Thymus (tissue), 11 donors: Measurements from ENCODE around the gene HTR4. TPM values are rescaled to one million over a fixed set of nuclear protein-coding genes. Genes with fewer than 3 reads are reported as not detected.

ENCODE experiments used
- DNase-seq, 9 donors: peaks; one replicate each; pipeline ENCODE4 v3.0.0-alpha.2; 2013; ENCODE audit warnings: low spot score in 9 of 9, low read depth in 6 of 9, missing footprints in 1 of 9
- H3K27ac ChIP-seq, 2 donors: one replicate each; pipeline ENCODE4 v1.5.1; 2013; ENCODE audit warnings: control low read depth in 1 of 2, low read depth in 1 of 2, low read length in 1 of 2, mild to moderate bottlenecking in 1 of 2, moderate library complexity in 1 of 2
- H3K27me3 ChIP-seq, 2 donors: one replicate each; pipeline ENCODE4 v1.5.1; 2013; ENCODE audit warnings: low read length in 1 of 2; ENCODE audit not compliant: control insufficient read depth in 2 of 2, insufficient read depth in 1 of 2
- H3K36me3 ChIP-seq, 2 donors: one replicate each; pipeline ENCODE4 v1.5.1; 2013; ENCODE audit warnings: low read length in 1 of 2, mild to moderate bottlenecking in 1 of 2, moderate library complexity in 1 of 2; ENCODE audit not compliant: control insufficient read depth in 2 of 2, insufficient read depth in 2 of 2
- H3K4me1 ChIP-seq, 2 donors: one replicate each; pipeline ENCODE4 v1.5.1; 2013; ENCODE audit warnings: low read length in 2 of 2; ENCODE audit not compliant: control insufficient read depth in 2 of 2, insufficient read depth in 2 of 2
- H3K4me3 ChIP-seq, 2 donors: one replicate each; pipeline ENCODE4 v1.5.1; 2013; ENCODE audit warnings: low read length in 2 of 2, control low read depth in 1 of 2, mild to moderate bottlenecking in 1 of 2
- H3K9me3 ChIP-seq, 2 donors: one replicate each; pipeline ENCODE4 v1.5.1; 2013; ENCODE audit warnings: low read length in 1 of 2, mild to moderate bottlenecking in 1 of 2; ENCODE audit not compliant: control insufficient read depth in 2 of 2, insufficient read depth in 1 of 2
- WGBS: extraction: QIAGEN DNeasy Blood & Tissue Kit; methylation state at CpG from one replicate; pipeline ENCODE4 v1.1.7; 2013; 5-methylcytosine and 5-hydroxymethylcytosine counted together
- polyA plus RNA-seq: library from polyadenylated mRNA; stranded (reverse); fragments of 200-250 nt; gene quantifications from one replicate; pipeline ENCODE4 v1.2.3, GENCODE V29; 2013
- total RNA-seq: library from RNA; stranded (reverse); fragments of 120-200 nt; gene quantifications from one replicate; pipeline ENCODE4 v1.2.4, GENCODE V29; 2013
- donor health status: healthy.

Gene HTR4
- total and polyA plus RNA-seq, 2 donors: 0.05 TPM; not detected in 1

GRCh38 chr5:148511810-148512347, 142.4 kb downstream of the HTR4 start:
- H3K27ac ChIP-seq: no peak overlapping the region
- H3K36me3 ChIP-seq: no peaks in the 10 kb centered on the region
- no peaks in the 10 kb centered on the region for H3K9me3 ChIP-seq
- DNase-seq: no peak
- H3K4me1 ChIP-seq: no peaks in the 10 kb centered on the region
- 15% methylated on average over 1 of the region's 1 CpG for WGBS
- no peak overlapping the region for H3K4me3 ChIP-seq
- H3K27me3 ChIP-seq: no peaks in the 10 kb centered on the region

- H3K4me3 ChIP-seq: no peak overlapping the region
- H3K27me3 ChIP-seq: no peaks in the 10 kb centered on the region
- no peak overlapping the region for H3K27ac ChIP-seq
- no peaks in the 10 kb centered on the region for H3K9me3 ChIP-seq
- H3K4me1 ChIP-seq: no peaks in the 10 kb centered on the region
- DNase-seq: no peak
- 55% methylated on average over 2 of the region's 2 CpGs for WGBS
- H3K36me3 ChIP-seq: no peaks in the 10 kb centered on the region
Measured at GRCh38 chr5:148509893-148510292, 144.4 kb downstream of the HTR4 start.

GRCh38 chr5:148507648-148508047, 146.7 kb downstream of the HTR4 start:
- Histone ChIP-seq H3K4me3 (no peak overlapping the region), H3K27ac (no peak overlapping the region), H3K4me1 (no peaks in the 10 kb centered on the region), H3K27me3 (no peaks in the 10 kb centered on the region), H3K9me3 (no peaks in the 10 kb centered on the region), H3K36me3 (no peaks in the 10 kb centered on the region)
- DNase-seq: no peak
- 92% methylated on average over 3 of the region's 3 CpGs for whole genome bisulfite sequencing

GRCh38 chr5:148499452-148499851, 154.9 kb downstream of the HTR4 start:
- H3K9me3 ChIP-seq: no peaks in the 10 kb centered on the region
- no peaks in the 10 kb centered on the region for H3K36me3 ChIP-seq
- H3K27ac ChIP-seq: no peak overlapping the region
- WGBS: 92% methylated on average over 1 of the region's 1 CpG
- DNase-seq: no peak
- no peaks in the 10 kb centered on the region for H3K27me3 ChIP-seq
- no peak overlapping the region for H3K4me3 ChIP-seq
- no peaks in the 10 kb centered on the region for H3K4me1 ChIP-seq

- no peaks in the 10 kb centered on the region for H3K36me3 ChIP-seq
- no peak overlapping the region for H3K27ac ChIP-seq
Measured at GRCh38 chr5:148497757-148498156, 156.6 kb downstream of the HTR4 start.

GRCh38 chr5:148492351-148492750, 162.0 kb downstream of the HTR4 start:
- Histone ChIP-seq H3K9me3 (no peaks in the 10 kb centered on the region), H3K27ac (no peak overlapping the region), H3K36me3 (no peaks in the 10 kb centered on the region), H3K27me3 (peaks cover 0 to 8% of the 10 kb centered on the region in 2 donors), H3K4me1 (no peaks in the 10 kb centered on the region), H3K4me3 (no peak overlapping the region)
- DNase-seq: no peak
- WGBS: 93% methylated on average over 1 of the region's 1 CpG

More at GRCh38 chr5:148497757-148498156, 156.6 kb downstream of the HTR4 start:
- no peak for DNase-seq
- WGBS: 93% methylated on average over 1 of the region's 1 CpG
- H3K4me1 ChIP-seq: no peaks in the 10 kb centered on the region
- no peak overlapping the region for H3K4me3 ChIP-seq
- no peaks in the 10 kb centered on the region for H3K27me3 ChIP-seq
- no peaks in the 10 kb centered on the region for H3K9me3 ChIP-seq

- H3K36me3 ChIP-seq: no peaks in the 10 kb centered on the region
- H3K27me3 ChIP-seq: peaks cover 0 to 8% of the 10 kb centered on the region in 2 donors
- H3K27ac ChIP-seq: no peak overlapping the region
- H3K9me3 ChIP-seq: no peaks in the 10 kb centered on the region
- 85% methylated on average over 6 of the region's 6 CpGs for WGBS
- H3K4me1 ChIP-seq: no peaks in the 10 kb centered on the region
- DNase-seq: no peak
- H3K4me3 ChIP-seq: no peak overlapping the region
Measured at GRCh38 chr5:148491793-148492184, 162.5 kb downstream of the HTR4 start.

GRCh38 chr5:148491015-148491792, 163.1 kb downstream of the HTR4 start:
- 27% methylated on average over 10 of the region's 10 CpGs for WGBS
- no peaks in the 10 kb centered on the region for H3K4me1 ChIP-seq
- H3K27ac ChIP-seq: no peak overlapping the region
- H3K36me3 ChIP-seq: no peaks in the 10 kb centered on the region
- H3K9me3 ChIP-seq: no peaks in the 10 kb centered on the region
- H3K27me3 ChIP-seq: peaks cover 0 to 8% of the 10 kb centered on the region in 2 donors
- no peak overlapping the region for H3K4me3 ChIP-seq
- no peak for DNase-seq

- Histone ChIP-seq H3K27me3 (peaks cover 0 to 8% of the 10 kb centered on the region in 2 donors), H3K36me3 (no peaks in the 10 kb centered on the region), H3K9me3 (no peaks in the 10 kb centered on the region), H3K4me3 (no peak overlapping the region), H3K4me1 (no peaks in the 10 kb centered on the region), H3K27ac (no peak overlapping the region)
- DNase-seq: no peak
- 89% methylated on average over 2 of the region's 2 CpGs for WGBS
Measured at GRCh38 chr5:148488757-148489156, 165.6 kb downstream of the HTR4 start.
